GM19463 (cell line): Measurements from ENCODE around the gene EIF4A3.

Experiments used
- ATAC-seq: cut with Tn5 transposase; IDR thresholded peaks from one replicate; pipeline ENCODE4 v1.9.1; 2021; ENCODE audit warnings: mild to moderate bottlenecking, moderate library complexity; ENCODE audit not compliant: unreplicated experiment

Gene EIF4A3

DNA sequence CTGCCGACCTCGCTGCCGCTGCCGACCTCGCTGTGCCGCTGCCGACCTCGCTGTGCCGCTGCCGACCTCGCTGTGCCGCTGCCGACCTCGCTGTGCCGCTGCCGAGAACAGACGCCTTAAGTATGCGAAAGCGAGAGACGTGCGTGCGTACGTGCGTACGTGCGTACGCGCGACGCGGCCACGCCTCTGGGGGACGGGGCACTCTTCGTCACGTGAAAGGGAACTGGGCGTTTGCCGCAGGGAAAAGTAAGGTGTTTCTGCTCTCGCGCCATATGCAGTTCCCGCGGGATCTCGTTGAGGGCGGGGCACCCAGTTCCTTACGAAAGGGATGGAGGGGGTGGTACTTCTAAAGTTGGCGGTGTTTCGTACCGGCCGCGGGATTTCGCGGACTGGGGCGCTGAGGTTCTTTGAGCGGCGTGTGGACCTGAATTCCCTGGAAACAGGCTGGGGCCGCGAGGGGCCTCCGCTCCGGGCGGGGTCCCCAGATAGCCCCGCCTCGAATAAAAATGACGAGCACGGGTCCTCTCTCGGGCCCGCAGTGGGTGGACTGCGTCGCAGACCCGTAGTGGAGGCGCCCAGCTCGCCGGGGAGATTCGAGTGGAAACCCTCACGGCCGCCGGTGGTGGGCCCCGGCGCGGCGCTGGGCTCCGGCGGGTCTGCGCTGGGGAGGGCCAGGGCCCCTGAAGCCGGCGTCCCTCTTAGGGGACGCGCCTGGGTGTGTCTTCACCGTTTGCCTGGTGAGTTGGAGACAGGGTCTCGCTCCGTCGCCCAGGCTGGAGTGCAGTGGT is at the start of gene EIF4A3:
Gene EIF4A3 (minus strand): TSS at position 94 of the 788 bp plus-strand sequence. CDS start 167 bp downstream, outside the sequence.
- ATAC-seq = peak; percentile 86

- ATAC-seq = no peak
These were observed 49.7 kb upstream of the EIF4A3 start for GRCh38 chr17:80196652-80197051.

GRCh38 chr17:80195671-80196529 is 49.0 kb upstream of the EIF4A3 start:
- no peak for ATAC-seq

GRCh38 chr17:80195141-80195540 is 48.2 kb upstream of the EIF4A3 start:
- no peak for ATAC-seq

DNA sequence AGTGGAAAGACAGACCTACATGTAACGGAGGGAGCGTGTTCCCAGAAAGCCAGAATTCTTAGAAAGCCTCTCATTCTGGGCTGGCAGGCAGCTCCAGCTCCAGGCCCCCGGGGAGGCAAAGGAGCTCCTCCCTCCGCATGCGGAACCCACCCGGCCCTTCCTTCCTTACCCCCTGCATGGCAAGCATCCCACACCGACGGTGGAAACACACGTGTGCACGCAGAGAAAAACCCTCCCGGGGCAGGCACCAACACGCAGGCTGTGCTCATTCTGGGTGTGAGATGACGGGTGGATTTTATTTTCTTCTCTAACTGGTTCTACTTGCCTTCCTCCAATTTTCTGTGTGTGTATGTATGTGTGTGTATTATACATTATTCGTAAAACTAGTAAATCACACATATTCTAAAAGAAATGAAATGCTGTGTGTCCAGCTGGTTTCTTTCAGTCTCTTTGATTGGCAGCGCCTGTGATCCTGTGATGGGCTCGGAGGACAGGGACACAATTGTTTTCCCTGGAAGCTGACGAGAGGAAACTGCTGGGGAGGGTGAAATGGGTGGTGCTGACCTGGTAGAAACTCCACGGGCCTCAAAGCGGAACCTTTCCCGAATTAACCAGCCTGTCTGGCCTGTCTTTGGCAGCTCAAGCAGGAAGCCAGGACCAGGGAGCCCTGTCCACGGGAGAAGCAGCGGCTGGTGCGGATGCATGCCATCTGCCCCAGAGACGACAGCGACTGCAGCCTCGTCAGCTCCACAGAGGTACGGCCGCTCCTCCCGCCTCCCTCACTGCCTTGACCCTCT is 45.1 kb upstream of the EIF4A3 start:
- ATAC-seq = no peak

- no peak for ATAC-seq
These were observed 44.3 kb upstream of the EIF4A3 start for GRCh38 chr17:80191192-80191591.

DNA sequence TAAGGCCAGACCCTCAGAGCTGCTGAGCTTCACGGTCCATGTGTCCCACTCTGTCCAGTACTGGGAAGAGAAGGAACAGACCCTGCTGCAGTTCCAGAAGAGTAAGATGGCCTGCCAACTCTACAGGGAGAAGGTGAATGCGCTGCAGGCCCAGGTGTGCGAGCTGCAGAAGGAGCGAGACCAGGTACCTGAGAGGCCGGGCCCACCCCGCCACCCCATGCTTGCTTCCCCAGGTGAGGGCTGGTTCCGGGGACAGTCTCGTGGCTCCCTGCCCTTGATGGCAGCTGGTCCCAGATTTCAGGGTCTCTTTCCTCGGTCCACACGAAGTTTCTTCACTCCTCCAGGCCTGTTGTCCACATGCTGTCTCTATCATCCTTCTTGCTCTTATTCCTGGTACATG is 43.8 kb upstream of the EIF4A3 start:
- ATAC-seq = no peak

GRCh38 chr17:80189611-80190010 is 42.7 kb upstream of the EIF4A3 start:
- ATAC-seq = no peak

DNA sequence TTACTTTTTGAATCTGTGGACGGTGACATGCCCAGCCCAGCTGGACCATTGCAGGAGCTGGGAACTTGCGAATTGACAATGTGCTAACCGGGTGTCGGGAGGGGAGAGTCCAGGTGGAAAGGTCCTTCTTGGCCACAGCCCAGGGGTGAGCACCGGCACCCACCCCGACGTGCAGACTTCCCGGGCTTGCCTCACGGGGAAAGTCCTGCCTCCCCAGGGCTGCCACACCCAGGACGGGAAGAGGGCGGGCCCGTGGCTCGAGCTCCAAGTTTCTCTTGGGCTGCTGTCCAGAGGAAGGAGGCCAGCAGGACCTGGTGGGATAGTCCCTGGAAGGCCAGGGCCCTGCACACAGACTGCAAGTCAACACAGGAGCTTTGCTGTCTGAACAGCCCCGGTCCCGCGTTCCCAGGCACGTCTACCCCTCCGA is 40.6 kb upstream of the EIF4A3 start:
- ATAC-seq = no peak

DNA sequence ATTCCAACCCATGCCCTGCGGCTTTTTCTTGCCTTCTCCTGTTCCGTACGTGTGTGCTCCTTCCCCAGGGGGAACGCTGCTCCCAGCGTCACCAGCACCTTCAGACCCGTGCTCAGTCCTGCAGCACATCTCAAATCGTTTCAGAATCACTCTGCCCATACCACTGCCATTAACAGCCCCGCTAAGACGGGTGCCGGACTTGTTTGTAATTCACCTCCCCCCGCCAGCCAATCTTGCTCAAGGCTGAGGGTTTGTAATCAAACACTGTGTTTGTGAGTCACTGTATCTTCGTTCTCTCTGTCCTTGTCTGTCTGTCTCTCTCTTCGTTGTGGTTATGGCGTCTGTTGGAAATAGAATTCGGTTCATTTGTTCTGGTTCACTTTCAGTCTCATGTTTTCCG is 40.2 kb upstream of the EIF4A3 start:
- no peak for ATAC-seq

DNA sequence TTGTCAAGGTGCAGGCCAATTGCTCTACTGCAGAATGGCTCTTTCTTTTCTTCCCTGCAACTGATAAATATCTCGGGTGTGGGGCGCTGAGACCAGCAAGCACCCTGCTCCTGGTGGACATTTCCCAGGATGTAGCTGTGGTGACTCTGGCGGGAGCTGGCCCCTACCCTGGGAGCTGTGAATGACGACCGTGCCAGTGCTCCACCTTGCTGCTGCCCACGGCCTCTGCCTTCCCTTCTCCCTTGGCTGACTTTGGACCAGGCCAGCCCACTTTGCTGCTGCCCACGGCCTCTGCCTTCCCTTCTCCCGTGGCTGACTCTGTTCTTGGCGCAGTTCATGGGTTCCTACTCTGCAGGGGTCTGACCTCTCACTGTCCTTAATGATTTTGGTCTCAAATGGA is 39.0 kb upstream of the EIF4A3 start:
- ATAC-seq = no peak

- no peak for ATAC-seq
These were observed 37.4 kb upstream of the EIF4A3 start for GRCh38 chr17:80184423-80184714.

- no peak for ATAC-seq
These were observed 36.9 kb upstream of the EIF4A3 start for GRCh38 chr17:80183581-80184422.

- ATAC-seq = no peak
These were observed 35.9 kb upstream of the EIF4A3 start for GRCh38 chr17:80182845-80183223.

GRCh38 chr17:80182118-80182844 is 35.4 kb upstream of the EIF4A3 start:
- ATAC-seq = no peak

DNA sequence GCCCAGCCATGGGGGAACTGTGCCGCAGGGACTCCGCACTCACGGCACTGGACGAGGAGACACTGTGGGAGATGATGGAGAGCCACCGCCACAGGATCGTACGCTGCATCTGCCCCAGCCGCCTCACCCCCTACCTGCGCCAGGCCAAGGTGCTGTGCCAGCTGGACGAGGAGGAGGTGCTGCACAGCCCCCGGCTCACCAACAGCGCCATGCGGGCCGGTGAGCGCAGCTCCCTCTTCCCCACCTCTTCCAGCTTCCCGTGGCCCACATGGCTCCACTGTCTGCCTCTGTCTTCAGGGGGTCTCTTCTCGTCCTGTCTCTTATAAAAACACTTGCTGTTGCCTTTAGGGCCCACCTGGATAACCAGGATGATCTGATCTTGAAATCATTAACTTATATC is 34.5 kb upstream of the EIF4A3 start:
- no peak for ATAC-seq

- no peak for ATAC-seq
These were observed 33.3 kb upstream of the EIF4A3 start for GRCh38 chr17:80180192-80180591.

GRCh38 chr17:80177986-80178595 is 31.2 kb upstream of the EIF4A3 start:
- ATAC-seq = no peak

DNA sequence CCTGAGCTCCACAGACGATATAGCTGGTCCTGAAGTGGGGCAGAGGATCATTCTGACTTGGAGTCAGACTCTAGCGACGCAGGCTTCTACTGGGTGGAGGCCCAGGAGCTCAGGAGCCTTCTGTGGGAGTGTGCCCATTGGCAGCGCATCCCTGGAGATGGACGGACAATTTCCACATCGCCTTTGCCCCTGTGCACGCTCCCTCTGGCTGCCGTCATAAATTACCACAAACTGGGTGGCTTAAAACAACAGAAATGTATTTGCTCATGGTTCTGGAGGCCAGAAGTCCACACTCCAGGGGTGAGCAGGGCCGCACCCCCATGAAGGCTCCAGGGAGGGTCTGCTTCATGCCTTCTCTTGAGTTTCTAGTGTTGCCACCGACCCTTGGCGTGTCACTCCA is 29.8 kb upstream of the EIF4A3 start:
- no peak for ATAC-seq
